ENCODE results near the gene RRAS2.
A peak's percentile ranks its signal among the peaks of the same experiment; 100 is the strongest.

Gene RRAS2

DNA sequence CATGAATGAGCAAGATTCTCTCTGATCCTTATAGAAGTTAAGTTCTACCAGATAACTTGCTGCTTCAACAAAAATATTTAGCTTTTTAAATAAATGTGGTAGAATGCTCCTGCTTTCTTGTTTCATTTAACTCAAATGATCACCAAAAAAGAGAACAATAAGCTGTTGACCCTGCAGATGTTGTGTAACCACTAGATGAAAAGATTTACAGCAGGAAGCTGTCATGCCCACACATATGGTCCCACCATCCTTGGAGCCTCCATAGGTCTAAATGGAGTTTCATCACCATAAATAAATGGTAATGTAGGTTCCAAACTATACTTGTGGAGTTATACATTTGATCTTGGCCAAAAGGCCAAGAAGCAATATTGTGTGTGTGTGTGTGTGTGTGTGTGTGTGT lies 118.8 kb downstream of the RRAS2 start:
- TF ChIP-seq EZH2 (IDR thresholded peaks at IDR 0.05; ENCODE audit: borderline replicate concordance, low read depth, low read length, severe bottlenecking), result no peak
- TF ChIP-seq, protein P1, sequence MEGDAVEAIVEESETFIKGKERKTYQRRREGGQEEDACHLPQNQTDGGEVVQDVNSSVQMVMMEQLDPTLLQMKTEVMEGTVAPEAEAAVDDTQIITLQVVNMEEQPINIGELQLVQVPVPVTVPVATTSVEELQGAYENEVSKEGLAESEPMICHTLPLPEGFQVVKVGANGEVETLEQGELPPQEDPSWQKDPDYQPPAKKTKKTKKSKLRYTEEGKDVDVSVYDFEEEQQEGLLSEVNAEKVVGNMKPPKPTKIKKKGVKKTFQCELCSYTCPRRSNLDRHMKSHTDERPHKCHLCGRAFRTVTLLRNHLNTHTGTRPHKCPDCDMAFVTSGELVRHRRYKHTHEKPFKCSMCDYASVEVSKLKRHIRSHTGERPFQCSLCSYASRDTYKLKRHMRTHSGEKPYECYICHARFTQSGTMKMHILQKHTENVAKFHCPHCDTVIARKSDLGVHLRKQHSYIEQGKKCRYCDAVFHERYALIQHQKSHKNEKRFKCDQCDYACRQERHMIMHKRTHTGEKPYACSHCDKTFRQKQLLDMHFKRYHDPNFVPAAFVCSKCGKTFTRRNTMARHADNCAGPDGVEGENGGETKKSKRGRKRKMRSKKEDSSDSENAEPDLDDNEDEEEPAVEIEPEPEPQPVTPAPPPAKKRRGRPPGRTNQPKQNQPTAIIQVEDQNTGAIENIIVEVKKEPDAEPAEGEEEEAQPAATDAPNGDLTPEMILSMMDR (IDR thresholded peaks at IDR 0.05; ENCODE audit: borderline replicate concordance, extremely low read depth, low read length, poor library complexity, severe bottlenecking), result no peak
- H2AFZ ChIP-seq (ENCODE audit: low read depth, low read length), result no peak overlapping the region
- H3K4me1 ChIP-seq (ENCODE audit: insufficient read depth, low read length), result no peaks in the 10 kb centered on the region
- DNase-seq (no peak), ATAC-seq (ENCODE audit: insufficient read depth, low read depth) (no peak)
- no peaks in the 10 kb centered on the region for H3K36me3 ChIP-seq (ENCODE audit: insufficient read depth, low read length)
- no peaks in the 10 kb centered on the region for H3K9me3 ChIP-seq (ENCODE audit: insufficient read depth, low read length, severe bottlenecking)
- H3K27me3 ChIP-seq (ENCODE audit: insufficient read depth, low read length, poor library complexity), result peaks cover 37% of the 10 kb centered on the region
- H3K4me3 ChIP-seq (ENCODE audit: low read depth in 1 of 2, low read length in 2 of 2), result no peak overlapping the region
- no peak overlapping the region for H3K9ac ChIP-seq (ENCODE audit: low read depth, low read length)
- H4K20me1 ChIP-seq (ENCODE audit: insufficient read depth, low read length), result no peaks in the 10 kb centered on the region; the same call in 1 of the 2 replicates
- H3K79me2 ChIP-seq (ENCODE audit: insufficient read depth, low read length), result no peaks in the 10 kb centered on the region
- no peak overlapping the region for H3K27ac ChIP-seq (ENCODE audit: low read length)
- no peak overlapping the region for H3K4me2 ChIP-seq (ENCODE audit: insufficient read depth, low read length)

DNA sequence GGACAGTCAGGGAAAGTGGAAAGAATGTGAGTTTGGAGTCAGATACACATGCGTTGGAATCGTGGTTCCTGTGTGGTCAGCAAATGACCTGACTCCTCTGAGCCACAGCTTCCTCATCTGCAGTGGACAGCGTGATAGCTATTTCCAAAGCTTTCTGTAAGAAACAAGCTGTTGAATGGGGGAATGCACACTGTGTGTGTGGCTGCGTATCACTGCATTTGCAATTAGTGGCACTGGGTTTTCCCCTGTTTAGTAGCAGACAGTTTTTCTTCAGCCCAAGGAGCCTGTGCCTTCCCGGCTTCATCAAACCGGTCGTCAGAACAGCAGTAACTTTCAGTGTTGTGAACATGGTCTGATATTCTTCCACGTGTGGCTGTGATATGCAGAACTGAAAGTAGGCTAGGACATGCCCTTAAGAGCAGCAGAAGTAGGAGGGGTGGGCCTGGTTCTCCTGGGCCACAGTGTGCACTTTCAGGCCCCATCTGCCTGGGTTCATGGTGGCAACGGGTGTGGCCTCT lies 121.5 kb downstream of the RRAS2 start:
- Histone ChIP-seq H3K36me3 (ENCODE audit: insufficient read depth, low read length) (no peaks in the 10 kb centered on the region), H4K20me1 (ENCODE audit: insufficient read depth, low read length) (no peaks in the 10 kb centered on the region; the same call in 1 of the 2 replicates), H3K4me1 (ENCODE audit: insufficient read depth, low read length) (no peaks in the 10 kb centered on the region), H3K79me2 (ENCODE audit: insufficient read depth, low read length) (no peaks in the 10 kb centered on the region), H3K27me3 (ENCODE audit: insufficient read depth, low read length, poor library complexity) (peaks cover 35% of the 10 kb centered on the region), H3K27ac (ENCODE audit: low read length) (no peak overlapping the region), H3K9me3 (ENCODE audit: insufficient read depth, low read length, severe bottlenecking) (no peaks in the 10 kb centered on the region), H2AFZ (ENCODE audit: low read depth, low read length) (no peak overlapping the region), H3K4me3 (ENCODE audit: low read depth in 1 of 2, low read length in 2 of 2) (no peak overlapping the region), H3K4me2 (ENCODE audit: insufficient read depth, low read length) (no peak overlapping the region), H3K9ac (ENCODE audit: low read depth, low read length) (no peak overlapping the region)
- no peak for DNase-seq
- ATAC-seq (ENCODE audit: insufficient read depth, low read depth), result no peak
- TF ChIP-seq, protein P1 (IDR thresholded peaks at IDR 0.05; ENCODE audit: borderline replicate concordance, extremely low read depth, low read length, poor library complexity, severe bottlenecking), result no peak
- TF ChIP-seq EZH2 (IDR thresholded peaks at IDR 0.05; ENCODE audit: borderline replicate concordance, low read depth, low read length, severe bottlenecking), result no peak

- Histone ChIP-seq H3K4me3 (ENCODE audit: low read depth in 1 of 2, low read length in 2 of 2) (no peak overlapping the region), H3K36me3 (ENCODE audit: insufficient read depth, low read length) (no peaks in the 10 kb centered on the region), H4K20me1 (ENCODE audit: insufficient read depth, low read length) (no peaks in the 10 kb centered on the region; the same call in 1 of the 2 replicates), H3K27me3 (ENCODE audit: insufficient read depth, low read length, poor library complexity) (peaks cover 29% of the 10 kb centered on the region), H3K9ac (ENCODE audit: low read depth, low read length) (no peak overlapping the region), H3K4me1 (ENCODE audit: insufficient read depth, low read length) (no peaks in the 10 kb centered on the region), H3K9me3 (ENCODE audit: insufficient read depth, low read length, severe bottlenecking) (no peaks in the 10 kb centered on the region), H3K4me2 (ENCODE audit: insufficient read depth, low read length) (no peak overlapping the region), H2AFZ (ENCODE audit: low read depth, low read length) (0 out of 2 replicates have a peak overlapping the region, but pooled peaks have one; percentile 21), H3K79me2 (ENCODE audit: insufficient read depth, low read length) (no peaks in the 10 kb centered on the region), H3K27ac (ENCODE audit: low read length) (no peak overlapping the region)
- ATAC-seq (ENCODE audit: insufficient read depth, low read depth) (no peak), DNase-seq (no peak)
- no peak for TF ChIP-seq EZH2 (IDR thresholded peaks at IDR 0.05; ENCODE audit: borderline replicate concordance, low read depth, low read length, severe bottlenecking)
- TF ChIP-seq, protein P1 (IDR thresholded peaks at IDR 0.05; ENCODE audit: borderline replicate concordance, extremely low read depth, low read length, poor library complexity, severe bottlenecking), result no peak
Measured at GRCh38 chr11:14235701-14236100, 123.3 kb downstream of the RRAS2 start.

Measured in DND-41 (cell line).